Epithelial cell of prostate (primary cell): ENCODE results near the gene PARD3.
"Not testable (repeated sequence)": the region's sequence is repeated elsewhere in the genome, so short reads cannot be mapped to it uniquely, and the experiment has no call there.

Experiments used
- DNase-seq: peaks from one replicate; pipeline ENCODE4 v3.0.0-alpha.2; 2011; ENCODE audit warnings: low read depth, low spot score
- H3K27ac ChIP-seq: fragments of 450-650 bp; 2 replicates; pipeline ENCODE4 v1.5.1; 2017; ENCODE audit warnings: mild to moderate bottlenecking

The PARD3 gene

GRCh38 chr10:34801097-34801733 is 13.9 kb downstream of the PARD3 start:
- peak; percentile 31 for DNase-seq

GRCh38 chr10:34800624-34801023 is 14.5 kb downstream of the PARD3 start:
- no peak for DNase-seq
- no peak overlapping the region for H3K27ac ChIP-seq

More at GRCh38 chr10:34801097-34801733, 13.9 kb downstream of the PARD3 start:
- peak overlapping the region; percentile 13 for H3K27ac ChIP-seq

- no peak overlapping the region for H3K27ac ChIP-seq
These were observed 16.4 kb downstream of the PARD3 start for GRCh38 chr10:34798654-34799053.

GRCh38 chr10:34797155-34797554 is 17.9 kb downstream of the PARD3 start:
- no peak for DNase-seq
- no peak overlapping the region for H3K27ac ChIP-seq

More at GRCh38 chr10:34798654-34799053, 16.4 kb downstream of the PARD3 start:
- DNase-seq: no peak

- no peak overlapping the region for H3K27ac ChIP-seq
- DNase-seq: no peak
These were observed 19.0 kb downstream of the PARD3 start for GRCh38 chr10:34796133-34796532.

- no peak for DNase-seq
- no peak overlapping the region for H3K27ac ChIP-seq
These were observed 19.8 kb downstream of the PARD3 start for GRCh38 chr10:34795334-34795733.

GRCh38 chr10:34794835-34795234 is 20.3 kb downstream of the PARD3 start:
- H3K27ac ChIP-seq: no peak overlapping the region
- DNase-seq: no peak

- not testable (repeated sequence) for H3K27ac ChIP-seq, DNase-seq
These were observed 21.5 kb downstream of the PARD3 start for GRCh38 chr10:34793581-34793980.

GRCh38 chr10:34792881-34793280 is 22.2 kb downstream of the PARD3 start:
- no peak for DNase-seq
- H3K27ac ChIP-seq: no peak overlapping the region

- no peak overlapping the region for H3K27ac ChIP-seq
- DNase-seq: no peak
These were observed 23.1 kb downstream of the PARD3 start for GRCh38 chr10:34791947-34792346.

- no peak overlapping the region for H3K27ac ChIP-seq
- no peak for DNase-seq
These were observed 23.9 kb downstream of the PARD3 start for GRCh38 chr10:34791228-34791627.

- H3K27ac ChIP-seq: no peak overlapping the region
- DNase-seq: no peak
These were observed 25.1 kb downstream of the PARD3 start for GRCh38 chr10:34789966-34790506.

- DNase-seq: no peak
- no peak overlapping the region for H3K27ac ChIP-seq
These were observed 28.6 kb downstream of the PARD3 start for GRCh38 chr10:34786464-34786863.

- no peak overlapping the region for H3K27ac ChIP-seq
- no peak for DNase-seq
These were observed 33.4 kb downstream of the PARD3 start for GRCh38 chr10:34781711-34782110.

- no peak overlapping the region for H3K27ac ChIP-seq
- DNase-seq: no peak
These were observed 34.2 kb downstream of the PARD3 start for GRCh38 chr10:34780818-34781380.

- no peak for DNase-seq
- no peak overlapping the region for H3K27ac ChIP-seq
These were observed 36.9 kb downstream of the PARD3 start for GRCh38 chr10:34778237-34778636.

GRCh38 chr10:34776090-34776690 is 38.9 kb downstream of the PARD3 start:
- DNase-seq: no peak
- no peak overlapping the region for H3K27ac ChIP-seq

- no peak overlapping the region for H3K27ac ChIP-seq
- no peak for DNase-seq
These were observed 40.0 kb downstream of the PARD3 start for GRCh38 chr10:34775044-34775637.

- no peak for DNase-seq
- no peak overlapping the region for H3K27ac ChIP-seq
These were observed 41.2 kb downstream of the PARD3 start for GRCh38 chr10:34773636-34774630.

- no peak for DNase-seq
- peak overlapping the region; percentile 71 for H3K27ac ChIP-seq
These were observed 43.6 kb downstream of the PARD3 start for GRCh38 chr10:34771525-34771924.
